Smooth muscle cell (in vitro differentiated cells): ENCODE measurements around the gene CCSER2. TPM values are rescaled to one million over a fixed set of nuclear protein-coding genes. Genes with fewer than 3 reads are reported as not detected.

Experiments used
- DNase-seq: peaks from one replicate; lab custom pipeline; 2025; ENCODE audit not compliant: unreplicated experiment; lab: John Stamatoyannopoulos, UW
- H2AFZ ChIP-seq: fragments of 200-600 bp; sonication (generic); 2 replicates; pipeline ENCODE4 v1.6.0; 2016; ENCODE audit warnings: antibody characterized with exemption, low read depth, mild to moderate bottlenecking
- H3F3A ChIP-seq: fragments of 200-600 bp; sonication (generic); 2 replicates; pipeline ENCODE4 v1.6.0; 2017; ENCODE audit warnings: antibody characterized with exemption, low read depth
- H3K27ac ChIP-seq: fragments of 200-600 bp; sonication (generic); 2 replicates; pipeline ENCODE4 v1.5.1; 2016; ENCODE audit warnings: low read depth, mild to moderate bottlenecking
- H3K27me3 ChIP-seq: fragments of 200-600 bp; sonication (generic); 2 replicates; pipeline ENCODE4 v1.6.1; 2016; ENCODE audit warnings: low read depth, mild to moderate bottlenecking
- H3K36me3 ChIP-seq: fragments of 200-600 bp; sonication (generic); 2 replicates; pipeline ENCODE4 v1.5.1; 2016; ENCODE audit warnings: low read depth
- H3K4me1 ChIP-seq: fragments of 200-600 bp; sonication (generic); 2 replicates; pipeline ENCODE4 v1.5.1; 2016; ENCODE audit warnings: low read depth
- H3K4me2 ChIP-seq: fragments of 200-600 bp; sonication (generic); 2 replicates; pipeline ENCODE4 v1.6.0; 2016; ENCODE audit warnings: mild to moderate bottlenecking
- H3K4me3 ChIP-seq: fragments of 200-600 bp; sonication (generic); 2 replicates; pipeline ENCODE4 v1.5.1; 2016; ENCODE audit warnings: mild to moderate bottlenecking
- H3K79me2 ChIP-seq: fragments of 200-600 bp; sonication (generic); 2 replicates; pipeline ENCODE4 v1.6.0; 2016; ENCODE audit warnings: low read depth, mild to moderate bottlenecking
- H3K9ac ChIP-seq: fragments of 200-600 bp; sonication (generic); 2 replicates; pipeline ENCODE4 v1.6.0; 2016; ENCODE audit warnings: low read depth
- H3K9me3 ChIP-seq: fragments of 200-600 bp; sonication (generic); replicated peaks from 2 replicates; pipeline ENCODE4 v1.5.1; 2016; ENCODE audit warnings: low read depth
- H4K20me1 ChIP-seq: fragments of 200-600 bp; sonication (generic); 2 replicates; pipeline ENCODE4 v1.6.0; 2016; ENCODE audit warnings: low read depth
- WGBS: methylation state at CpG from one replicate; pipeline ENCODE4 v1.1.7; 2016; ENCODE audit warnings: low lambda C conversion rate; 5-methylcytosine and 5-hydroxymethylcytosine counted together
- polyA plus RNA-seq: library from polyadenylated mRNA; unstranded; fragments of >200 nt; fragmentation: Nextera tagmentation; extraction: Ambion mirVana; gene quantifications from 2 replicates; pipeline ENCODE4 v1.2.1, GENCODE V29; 2016
- total RNA-seq: library from RNA; depleted of rRNA; stranded (reverse); fragments of >200 nt; gene quantifications from 2 replicates; pipeline ENCODE4 v1.2.3, GENCODE V29; 2014
- TF ChIP-seq, protein P1 (sequence below): fragments of 200-600 bp; sonication (generic); IDR thresholded peaks from 2 replicates; pipeline ENCODE4 v1.5.1; 2017; ENCODE audit warnings: borderline replicate concordance, mild to moderate bottlenecking, antibody characterized with exemption; ENCODE audit not compliant: insufficient read depth, poor library complexity, severe bottlenecking

Gene CCSER2
- total and polyA plus RNA-seq, 2 experiments from 2014 or later, result 32.8 to 42.1 TPM

GRCh38 chr10:84329986-84330651 is 1.7 kb downstream of the CCSER2 start:
- H3K4me1 ChIP-seq, result peaks cover 30% of the 10 kb centered on the region
- peak overlapping the region; percentile 94 for H3K9ac ChIP-seq
- H3K79me2 ChIP-seq, result peaks cover 62% of the 10 kb centered on the region

DNA sequence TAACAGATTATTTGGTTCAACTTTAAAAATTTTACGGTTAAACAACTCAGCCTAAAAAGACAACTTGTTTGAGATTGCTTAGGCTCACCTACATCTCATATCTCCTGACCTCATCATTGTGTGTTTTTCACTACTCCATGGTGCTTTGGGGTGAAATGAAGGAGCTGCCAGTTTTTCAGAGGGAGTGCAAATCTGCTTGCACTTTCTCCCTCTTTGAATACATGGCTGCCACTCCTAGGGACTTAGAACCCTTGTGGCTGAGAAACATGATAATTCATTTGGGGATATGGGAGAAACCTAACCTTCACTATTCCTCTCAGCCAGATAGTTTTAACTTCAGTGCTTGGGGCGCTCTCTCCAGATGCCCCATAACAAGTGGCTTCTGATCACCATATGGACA is 2.7 kb downstream of the CCSER2 start:
- H3K27me3 ChIP-seq, result no peaks in the 10 kb centered on the region
- H3K79me2 ChIP-seq, result peaks cover 72% of the 10 kb centered on the region
- peaks cover 67% of the 10 kb centered on the region for H4K20me1 ChIP-seq
- no peak overlapping the region for H2AFZ ChIP-seq
- H3K36me3 ChIP-seq, result no peaks in the 10 kb centered on the region
- TF ChIP-seq, protein P1, sequence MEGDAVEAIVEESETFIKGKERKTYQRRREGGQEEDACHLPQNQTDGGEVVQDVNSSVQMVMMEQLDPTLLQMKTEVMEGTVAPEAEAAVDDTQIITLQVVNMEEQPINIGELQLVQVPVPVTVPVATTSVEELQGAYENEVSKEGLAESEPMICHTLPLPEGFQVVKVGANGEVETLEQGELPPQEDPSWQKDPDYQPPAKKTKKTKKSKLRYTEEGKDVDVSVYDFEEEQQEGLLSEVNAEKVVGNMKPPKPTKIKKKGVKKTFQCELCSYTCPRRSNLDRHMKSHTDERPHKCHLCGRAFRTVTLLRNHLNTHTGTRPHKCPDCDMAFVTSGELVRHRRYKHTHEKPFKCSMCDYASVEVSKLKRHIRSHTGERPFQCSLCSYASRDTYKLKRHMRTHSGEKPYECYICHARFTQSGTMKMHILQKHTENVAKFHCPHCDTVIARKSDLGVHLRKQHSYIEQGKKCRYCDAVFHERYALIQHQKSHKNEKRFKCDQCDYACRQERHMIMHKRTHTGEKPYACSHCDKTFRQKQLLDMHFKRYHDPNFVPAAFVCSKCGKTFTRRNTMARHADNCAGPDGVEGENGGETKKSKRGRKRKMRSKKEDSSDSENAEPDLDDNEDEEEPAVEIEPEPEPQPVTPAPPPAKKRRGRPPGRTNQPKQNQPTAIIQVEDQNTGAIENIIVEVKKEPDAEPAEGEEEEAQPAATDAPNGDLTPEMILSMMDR, result no peak
- peaks cover 31% of the 10 kb centered on the region for H3K4me1 ChIP-seq
- H3K27ac ChIP-seq, result no peak overlapping the region
- no peak for DNase-seq
- H3K9me3 ChIP-seq, result no peaks in the 10 kb centered on the region
- peaks cover 8% of the 10 kb centered on the region for H3F3A ChIP-seq
- WGBS, result 70% methylated on average over 2 of the region's 2 CpGs
- peak overlapping the region; percentile 85 for H3K4me2 ChIP-seq
- H3K9ac ChIP-seq, result no peak overlapping the region
- H3K4me3 ChIP-seq, result no peak overlapping the region

More at GRCh38 chr10:84329986-84330651, 1.7 kb downstream of the CCSER2 start:
- DNase-seq, result no peak
- H3F3A ChIP-seq, result peaks cover 8% of the 10 kb centered on the region
- H3K36me3 ChIP-seq, result no peaks in the 10 kb centered on the region
- peak overlapping the region; percentile 72 for H3K4me3 ChIP-seq
- no peaks in the 10 kb centered on the region for H3K9me3 ChIP-seq
- no peak overlapping the region for H2AFZ ChIP-seq
- peak overlapping the region; percentile 85 for H3K4me2 ChIP-seq
- peaks cover 58% of the 10 kb centered on the region for H4K20me1 ChIP-seq
- peak overlapping the region; percentile 79 for H3K27ac ChIP-seq
- WGBS, result 77% methylated on average over 7 of the region's 7 CpGs
- no peaks in the 10 kb centered on the region for H3K27me3 ChIP-seq
- TF ChIP-seq, protein P1, result no peak

- Histone ChIP-seq H3K4me2 (no peak overlapping the region), H3K4me1 (peaks cover 38% of the 10 kb centered on the region), H3K9me3 (no peaks in the 10 kb centered on the region), H3K36me3 (no peaks in the 10 kb centered on the region), H3K27ac (no peak overlapping the region), H4K20me1 (peaks cover 96% of the 10 kb centered on the region), H3K27me3 (no peaks in the 10 kb centered on the region), H2AFZ (no peak overlapping the region), H3F3A (no peaks in the 10 kb centered on the region), H3K9ac (no peak overlapping the region), H3K79me2 (peaks cover 98% of the 10 kb centered on the region), H3K4me3 (no peak overlapping the region)
- WGBS, result 63% methylated on average over 2 of the region's 2 CpGs
- TF ChIP-seq, protein P1, result no peak
- DNase-seq, result no peak
Measured at GRCh38 chr10:84333864-84334451, 5.6 kb downstream of the CCSER2 start.
